ENCODE results near the gene SLC6A8. TPM values are rescaled to one million over a fixed set of nuclear protein-coding genes. Genes with fewer than 3 reads are reported as not detected.
A peak's percentile ranks its signal among the peaks of the same experiment; 100 is the strongest.
"Not testable (repeated sequence)": the region's sequence is repeated elsewhere in the genome, so short reads cannot be mapped to it uniquely, and the experiment has no call there.

SLC6A8 gene
- total RNA-seq, 1 experiment from 2014 or later = 42.0 TPM

DNA sequence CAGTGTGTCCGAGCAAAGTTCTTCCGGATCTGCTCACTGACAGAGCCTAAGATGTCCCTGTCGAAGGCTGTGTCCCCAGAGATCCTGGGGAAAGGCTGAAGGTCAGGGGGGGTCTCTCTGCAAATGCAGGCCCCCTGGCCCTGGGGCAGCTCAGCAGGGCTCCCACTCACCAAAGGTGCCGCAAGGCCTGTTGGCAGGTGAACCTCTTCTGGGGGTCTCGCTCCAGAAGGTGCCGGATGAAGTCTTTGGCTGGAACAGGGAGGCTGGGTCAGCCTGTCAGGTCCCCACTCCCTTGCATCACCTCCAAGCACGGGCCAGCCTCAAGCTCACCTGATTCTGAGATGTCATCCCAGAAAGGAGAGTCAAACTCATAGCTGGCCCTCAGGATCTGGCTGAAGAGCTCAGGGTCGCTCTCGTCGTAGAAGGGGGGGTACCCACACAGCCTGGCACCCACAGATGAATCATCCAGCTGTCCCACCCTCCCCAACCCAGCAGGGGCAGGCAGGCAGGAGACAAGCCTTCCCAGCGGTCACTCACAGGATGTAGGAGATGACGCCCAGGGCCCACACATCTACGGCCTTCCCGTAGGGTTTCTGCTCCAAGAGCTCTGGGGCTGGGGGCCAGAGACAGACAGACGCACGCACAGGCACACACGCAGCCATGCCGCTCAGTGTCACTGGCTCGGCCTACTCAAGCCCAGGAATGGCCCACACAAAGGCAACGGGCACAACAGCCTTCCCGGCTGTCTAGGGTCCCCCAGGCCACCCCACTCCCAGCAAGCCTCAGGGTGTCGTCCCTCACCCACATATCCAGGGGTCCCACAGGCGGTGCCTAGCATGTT is 16.8 kb upstream of the SLC6A8 start:
- no peak for DNase-seq (ENCODE audit: extremely low read depth, low read depth)

DNA sequence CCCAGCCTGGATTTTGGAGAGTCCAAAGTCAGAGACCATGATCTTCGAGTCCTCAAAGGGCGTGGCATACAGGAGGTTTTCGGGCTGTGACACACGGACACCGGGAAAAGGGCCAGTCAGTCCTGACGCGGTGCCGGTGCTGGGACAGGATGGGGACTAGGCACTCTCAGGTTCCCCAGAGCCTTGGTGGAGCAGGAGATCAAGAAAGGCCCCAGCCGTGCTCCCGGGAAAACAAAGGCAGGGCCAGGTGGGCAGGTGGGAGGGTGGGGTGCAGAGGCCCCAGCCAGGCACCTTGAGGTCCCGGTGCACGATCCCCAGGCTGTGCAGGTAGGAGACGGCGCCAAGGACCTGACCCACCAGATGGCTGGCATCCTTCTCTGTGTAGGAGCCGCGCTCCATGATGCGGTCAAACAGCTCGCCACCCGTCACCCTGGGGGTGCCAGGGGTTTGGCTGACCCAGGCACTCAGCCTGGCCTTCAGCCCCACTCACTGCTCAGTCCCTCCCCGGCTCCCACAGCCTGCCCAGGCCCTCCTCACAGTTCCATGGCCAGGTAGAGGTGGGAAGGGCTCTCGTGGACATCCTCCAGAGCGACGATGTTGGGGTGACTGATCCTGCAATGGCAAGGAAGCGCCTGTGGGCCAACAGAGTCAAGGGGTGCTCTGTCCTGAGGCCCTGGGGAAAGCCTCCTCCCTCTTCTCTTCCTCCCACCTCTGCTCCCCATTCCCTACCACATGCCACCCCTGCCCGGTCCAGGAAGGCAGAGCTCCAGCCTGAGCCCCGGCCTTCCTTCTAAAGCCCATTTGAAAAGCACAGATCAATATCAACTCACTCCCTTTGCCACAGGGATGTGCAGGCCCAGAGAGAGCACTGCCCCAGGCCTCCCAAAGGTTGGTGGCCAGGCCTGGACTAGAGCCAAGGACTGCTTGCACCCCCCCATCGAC is 15.9 kb upstream of the SLC6A8 start:
- DNase-seq (ENCODE audit: extremely low read depth, low read depth) = no peak

DNA sequence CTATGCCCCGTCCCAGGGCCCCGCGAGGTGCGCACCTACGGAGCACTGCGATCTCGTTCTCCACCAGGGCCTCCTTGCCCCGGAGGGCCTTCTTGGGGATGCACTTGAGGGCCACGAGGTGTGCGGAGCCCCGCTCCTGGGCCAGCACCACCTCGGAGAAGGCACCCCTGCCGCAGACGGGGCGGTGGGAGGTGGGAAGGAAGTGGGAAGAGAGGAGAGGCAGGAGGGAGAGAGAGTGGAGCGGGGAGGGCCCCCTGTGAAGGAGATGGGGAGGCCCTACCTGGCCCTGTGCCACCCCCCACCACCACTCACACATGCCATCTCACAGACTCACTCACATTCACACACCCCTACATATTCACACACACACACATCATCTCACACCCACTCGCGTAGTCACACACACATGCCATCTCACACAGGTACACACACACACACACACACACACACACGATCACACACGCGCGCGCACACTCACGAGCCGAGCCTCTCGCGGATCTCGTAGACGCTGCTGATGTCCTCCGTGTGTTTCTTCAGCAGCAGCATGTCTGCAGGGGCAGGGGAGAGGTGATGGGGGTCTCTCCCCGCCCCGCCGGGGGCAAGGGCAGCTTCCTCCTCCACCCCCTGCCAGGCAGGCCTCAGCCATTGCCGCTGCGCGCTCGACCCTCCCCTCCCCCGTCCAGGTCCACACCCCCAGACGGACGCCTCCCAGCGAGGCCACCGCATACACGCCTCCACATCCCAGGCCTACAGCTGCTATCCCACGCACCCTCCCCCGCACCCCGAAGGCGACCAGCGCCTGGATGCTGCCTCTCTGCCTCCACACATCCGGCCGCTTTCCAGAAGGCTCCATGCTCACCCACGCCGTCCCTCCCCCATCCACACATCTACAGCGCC is 14.9 kb upstream of the SLC6A8 start:
- no peak for DNase-seq (ENCODE audit: extremely low read depth, low read depth)

DNA sequence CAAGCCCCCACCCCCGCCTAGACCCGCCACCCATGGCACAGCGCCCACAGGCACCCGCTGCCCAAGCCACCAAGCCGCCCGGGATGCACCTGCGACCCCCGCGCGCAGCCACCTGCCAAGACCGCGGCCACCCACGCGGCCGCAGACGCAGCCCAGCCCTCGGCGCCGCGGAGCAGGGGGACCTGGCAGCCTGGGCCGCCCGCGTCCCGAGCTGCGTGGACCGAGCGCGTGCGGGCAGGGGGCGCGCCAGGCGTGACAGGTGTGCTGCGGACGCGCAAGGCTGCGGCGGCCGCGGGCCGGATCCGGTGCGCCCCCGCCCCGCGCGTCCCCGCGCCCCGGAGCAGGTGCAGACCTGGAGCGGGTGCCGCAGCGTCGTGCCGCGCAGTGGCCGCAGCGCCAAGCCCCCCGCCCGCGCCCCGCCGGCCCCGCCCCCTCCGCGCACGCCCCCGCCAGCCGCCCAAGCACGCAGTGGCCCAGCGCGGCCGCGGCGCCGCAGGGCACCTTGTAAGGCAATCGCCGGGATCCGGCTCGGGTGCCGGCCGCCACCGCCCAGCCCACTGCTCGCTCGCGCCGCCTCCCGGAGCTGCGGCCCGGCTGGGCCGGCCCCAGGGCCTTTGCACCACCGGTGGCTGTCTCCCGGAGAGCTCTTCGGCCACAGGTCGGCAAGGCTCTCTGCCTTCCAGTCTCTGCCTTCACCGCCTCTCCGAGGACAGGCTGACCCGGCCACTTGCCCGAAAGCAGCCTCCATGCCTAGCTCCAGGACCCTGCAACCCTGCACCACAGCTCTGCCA is 14.1 kb upstream of the SLC6A8 start, which contains the start of gene PNCK:
Gene PNCK (minus strand): TSS at position 386 of the 791 bp plus-strand sequence. CDS start 737 bp downstream, outside the sequence.
- no peak for DNase-seq (ENCODE audit: extremely low read depth, low read depth)

DNA sequence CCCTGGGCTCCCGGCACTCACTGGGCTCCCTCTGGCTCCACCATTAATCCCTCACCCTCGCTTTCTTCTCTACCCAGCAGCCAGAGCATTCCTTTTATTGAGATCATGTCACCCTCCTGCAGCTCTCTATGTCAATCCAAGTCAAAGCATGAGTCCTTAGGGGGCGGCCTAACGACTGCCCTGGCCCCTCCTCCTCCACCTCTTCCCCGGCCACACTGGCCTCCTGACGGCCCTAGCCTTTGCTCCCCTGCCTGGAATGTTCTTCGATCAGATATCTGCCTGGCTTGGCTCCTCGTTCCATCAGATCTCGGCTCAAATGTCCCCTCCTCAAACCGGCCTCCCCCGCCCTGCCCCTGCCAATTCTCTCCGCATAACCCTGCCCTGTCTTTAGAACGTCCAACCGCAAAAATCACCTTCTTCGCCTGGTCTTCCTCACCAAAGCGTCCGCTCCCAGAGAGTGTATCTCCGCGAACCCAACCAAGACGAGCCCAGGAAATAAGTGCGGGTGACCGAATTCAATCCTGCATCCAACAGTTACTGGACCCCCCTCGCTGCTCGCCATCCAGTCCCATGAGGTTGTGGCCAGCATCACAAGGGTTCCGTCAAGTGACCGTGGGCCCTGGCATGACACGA is 13.4 kb upstream of the SLC6A8 start:
- no peak for DNase-seq (ENCODE audit: extremely low read depth, low read depth)

DNA sequence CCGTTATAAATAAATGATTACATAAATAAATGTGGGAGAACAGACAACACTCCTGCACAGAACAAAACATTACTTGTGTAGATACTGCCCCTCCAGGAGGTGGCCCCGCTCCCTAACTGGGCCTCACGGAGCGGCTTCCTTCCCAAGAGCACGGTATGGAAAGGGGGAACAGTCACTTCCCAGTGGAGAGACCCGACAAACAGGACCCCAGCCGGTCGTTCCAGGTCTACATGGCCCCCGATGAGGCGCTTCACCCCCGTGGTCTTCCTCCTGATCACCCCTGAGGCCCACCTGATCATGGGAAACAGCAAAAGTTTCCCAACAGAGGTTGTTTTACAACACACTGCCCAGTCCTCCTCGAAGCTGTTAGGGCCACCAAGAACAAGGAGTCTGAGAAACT is 6.6 kb upstream of the SLC6A8 start:
- no peak for DNase-seq (ENCODE audit: extremely low read depth, low read depth)

DNA sequence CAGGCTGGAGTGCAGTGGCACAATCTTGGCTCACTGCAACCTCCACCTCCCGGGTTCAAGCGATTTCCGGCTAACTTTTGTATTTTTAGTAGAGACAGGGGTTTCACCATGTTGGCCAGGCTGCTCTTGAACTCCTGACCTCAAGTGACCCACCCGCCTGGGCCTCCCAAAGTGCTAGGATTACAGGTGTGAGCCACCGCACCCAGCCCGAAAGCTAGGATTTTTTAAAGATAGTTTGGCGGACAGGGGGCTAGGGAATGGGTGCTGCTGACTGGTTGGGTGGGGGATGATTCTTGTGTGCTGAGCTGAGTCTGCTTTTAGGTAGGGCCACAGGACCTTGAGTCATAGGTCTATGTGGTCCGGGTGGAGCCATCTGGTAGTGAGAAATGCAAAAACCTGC is 4.2 kb upstream of the SLC6A8 start:
- DNase-seq (ENCODE audit: extremely low read depth, low read depth) = not testable (repeated sequence)

DNA sequence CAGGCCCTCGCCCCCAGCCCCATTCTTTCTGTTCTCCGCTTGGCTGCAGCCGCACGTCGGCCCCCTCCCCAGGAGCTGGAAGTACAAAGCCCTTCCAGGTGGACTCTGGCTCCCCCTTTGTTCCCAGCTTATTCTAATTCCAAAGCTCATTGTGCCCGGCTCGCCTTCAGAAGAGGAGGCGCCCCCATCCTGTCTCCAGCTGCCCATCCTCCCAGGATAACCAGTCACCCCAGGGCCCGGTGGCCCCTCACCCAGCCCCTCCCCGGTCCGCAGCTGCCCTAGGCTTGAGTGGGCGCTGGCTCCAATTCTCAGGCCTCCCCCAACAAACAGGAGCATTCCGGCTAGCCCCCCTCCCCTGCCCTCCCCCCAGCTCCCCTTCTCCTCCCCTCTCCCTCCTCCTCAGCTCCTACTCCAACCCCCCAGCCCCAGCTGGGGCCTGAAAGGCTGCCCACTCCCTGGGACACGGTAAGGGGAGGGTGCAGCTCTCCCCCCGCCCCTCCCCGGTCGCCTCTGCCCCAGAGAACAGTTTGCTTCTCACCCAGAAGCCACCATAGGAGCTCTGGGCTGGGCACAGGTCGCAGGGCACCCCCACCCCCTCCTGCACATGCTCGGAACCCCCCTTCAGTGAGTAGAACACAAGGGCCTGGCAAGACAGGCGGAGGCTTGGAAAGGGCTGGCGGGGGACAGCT is 3.1 kb upstream of the SLC6A8 start:
- DNase-seq (ENCODE audit: extremely low read depth, low read depth) = no peak

DNA sequence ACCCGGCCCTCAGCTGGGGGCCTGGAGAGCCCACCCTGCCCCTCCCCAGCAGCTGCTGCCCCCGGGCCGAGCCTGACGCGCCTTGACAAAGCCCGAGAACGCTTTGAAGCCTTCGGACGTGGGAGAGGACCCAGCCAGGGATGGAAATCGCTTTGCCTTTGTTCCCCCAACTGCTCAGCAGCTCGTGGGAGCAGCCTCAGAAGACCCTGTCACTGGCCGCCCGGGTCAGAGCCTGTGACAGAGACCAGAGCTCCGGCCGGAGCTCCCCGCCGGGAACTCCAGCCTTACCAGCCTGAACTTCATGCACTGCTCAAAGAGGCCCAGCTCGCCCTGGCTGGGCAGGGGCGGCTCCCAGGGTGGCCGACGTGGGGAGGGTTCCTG is 2.6 kb upstream of the SLC6A8 start:
- no peak for DNase-seq (ENCODE audit: extremely low read depth, low read depth)

DNA sequence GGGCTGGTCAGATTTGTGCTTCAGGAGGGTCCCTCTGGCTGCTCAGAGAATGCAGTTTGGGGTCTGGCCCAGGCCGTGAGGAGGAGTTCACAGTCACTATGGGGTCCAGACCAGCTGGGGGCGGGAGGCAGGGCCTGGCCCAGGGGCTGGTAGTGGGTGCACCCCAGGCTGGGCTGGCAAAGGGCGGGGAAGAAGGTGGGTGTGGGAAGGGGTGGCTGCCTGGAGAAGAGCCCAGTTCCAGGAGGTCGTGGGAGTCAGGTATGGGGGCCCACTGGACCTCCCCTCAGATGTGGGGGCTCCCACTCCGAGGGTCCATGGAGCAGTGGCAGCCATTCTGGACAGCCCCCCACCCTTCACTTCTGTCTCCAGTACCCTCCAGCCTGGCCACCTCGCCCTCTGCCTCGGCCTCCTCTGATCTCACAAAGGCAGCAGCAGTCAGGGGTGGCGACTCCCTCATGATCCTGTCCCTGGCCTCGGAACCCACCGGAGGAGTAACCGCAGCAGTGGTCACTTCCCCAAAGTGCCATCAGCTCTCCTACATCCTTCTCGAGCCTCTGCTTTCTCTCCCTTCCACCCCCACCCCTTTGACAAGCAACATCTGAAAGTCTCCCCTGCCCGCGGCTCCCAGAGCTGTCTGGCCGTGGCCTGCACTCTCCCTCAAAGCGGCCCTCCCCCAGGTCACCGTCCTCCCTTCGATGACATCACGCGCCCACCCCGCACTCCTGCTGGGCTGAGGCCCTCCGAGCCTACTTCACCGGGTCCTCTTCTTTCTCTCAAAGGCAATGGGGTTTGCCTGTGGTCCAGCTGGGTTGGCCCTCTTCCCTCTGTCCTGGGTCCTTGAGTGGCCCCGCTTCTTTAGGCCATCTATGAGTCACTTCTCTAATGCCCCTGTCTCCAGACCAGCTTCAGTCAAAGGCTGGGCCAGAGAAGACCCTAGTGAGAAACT is 1.7 kb upstream of the SLC6A8 start:
- DNase-seq (ENCODE audit: extremely low read depth, low read depth) = no peak

DNA sequence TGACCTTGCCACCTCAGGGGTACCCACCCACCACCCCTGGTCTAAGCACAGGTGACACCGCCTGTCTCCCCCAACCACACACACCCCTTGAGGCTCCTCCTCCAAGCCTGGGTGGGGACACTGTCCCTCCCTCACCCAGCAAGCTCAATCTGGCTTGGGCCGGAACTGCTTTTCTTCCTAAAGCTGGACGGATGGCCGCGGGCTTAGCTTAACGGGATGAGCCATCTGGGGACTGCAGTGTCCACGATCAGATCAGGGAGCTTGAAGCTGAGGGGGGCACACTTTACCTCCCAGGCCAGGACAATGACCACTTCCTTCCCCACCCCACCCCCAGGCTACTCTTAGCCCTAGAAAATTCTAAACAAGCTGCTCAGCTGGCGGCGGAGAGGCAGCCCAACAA is 1.0 kb upstream of the SLC6A8 start:
- no peak for DNase-seq (ENCODE audit: extremely low read depth, low read depth)

DNA sequence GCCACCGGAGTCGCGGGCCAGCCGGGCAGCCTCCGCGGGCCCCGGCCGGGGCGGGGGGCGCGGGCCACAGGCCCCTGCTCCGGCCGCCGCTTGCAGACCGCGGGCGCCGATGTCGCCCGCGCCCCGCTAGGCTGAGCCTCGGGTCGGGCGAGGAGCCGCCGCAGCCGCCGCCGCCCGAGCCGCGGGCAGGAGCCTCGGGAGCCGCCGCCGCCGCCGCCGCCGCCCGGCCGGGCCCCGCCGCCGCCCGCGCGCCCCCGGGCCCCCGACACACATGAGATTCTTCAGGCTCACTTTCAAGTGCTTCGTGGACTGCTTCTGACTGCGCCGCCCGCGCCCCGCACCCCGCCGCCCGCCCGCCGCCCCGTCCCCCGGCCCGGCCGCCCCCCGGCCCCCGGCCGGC is 345 bp downstream of the SLC6A8 start:
- no peak for DNase-seq (ENCODE audit: extremely low read depth, low read depth)

DNA sequence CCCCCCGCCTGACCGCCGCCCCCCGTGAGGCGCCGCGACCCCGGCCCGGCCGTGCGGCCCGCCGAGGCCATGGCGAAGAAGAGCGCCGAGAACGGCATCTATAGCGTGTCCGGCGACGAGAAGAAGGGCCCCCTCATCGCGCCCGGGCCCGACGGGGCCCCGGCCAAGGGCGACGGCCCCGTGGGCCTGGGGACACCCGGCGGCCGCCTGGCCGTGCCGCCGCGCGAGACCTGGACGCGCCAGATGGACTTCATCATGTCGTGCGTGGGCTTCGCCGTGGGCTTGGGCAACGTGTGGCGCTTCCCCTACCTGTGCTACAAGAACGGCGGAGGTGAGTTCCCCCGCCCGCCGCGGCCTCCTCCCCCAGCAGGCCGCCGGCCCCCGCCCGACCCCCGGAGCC is 780 bp downstream of the SLC6A8 start:
- DNase-seq (ENCODE audit: extremely low read depth, low read depth) = no peak

DNA sequence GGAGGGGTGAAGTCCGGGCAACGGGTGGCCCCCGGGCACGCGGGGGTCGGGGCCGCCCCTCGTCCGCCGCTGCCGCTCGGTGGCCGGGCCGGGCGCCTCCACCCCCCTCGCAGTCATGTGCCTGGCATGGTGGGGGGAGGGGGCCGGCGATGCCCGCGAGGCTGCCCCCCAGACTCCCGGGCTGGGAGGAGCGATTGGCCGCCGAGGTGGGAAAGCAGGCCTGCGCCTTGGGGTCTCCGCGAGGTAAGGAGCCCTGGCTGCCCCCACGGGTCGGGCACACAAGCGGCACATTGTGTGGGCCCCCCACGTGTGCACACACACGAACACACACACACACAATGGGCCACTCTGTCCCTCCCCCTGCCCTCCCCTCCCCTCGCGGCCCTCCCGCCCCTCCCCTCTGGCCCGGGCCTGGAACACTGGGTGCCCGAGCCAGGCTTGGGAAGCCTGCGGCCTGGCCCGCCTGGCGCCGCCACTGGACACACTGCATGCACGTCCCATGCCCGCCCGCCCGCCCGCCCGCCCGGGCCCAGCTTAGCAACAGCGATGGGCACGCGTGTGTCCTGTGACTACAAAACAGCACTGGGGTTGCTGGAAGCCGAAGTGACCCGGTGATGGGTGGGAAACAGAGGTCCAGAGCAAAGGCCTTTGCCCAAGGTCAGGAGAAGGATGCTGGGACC is 1.3 kb downstream of the SLC6A8 start:
- DNase-seq (ENCODE audit: extremely low read depth, low read depth) = peak; percentile 22

DNA sequence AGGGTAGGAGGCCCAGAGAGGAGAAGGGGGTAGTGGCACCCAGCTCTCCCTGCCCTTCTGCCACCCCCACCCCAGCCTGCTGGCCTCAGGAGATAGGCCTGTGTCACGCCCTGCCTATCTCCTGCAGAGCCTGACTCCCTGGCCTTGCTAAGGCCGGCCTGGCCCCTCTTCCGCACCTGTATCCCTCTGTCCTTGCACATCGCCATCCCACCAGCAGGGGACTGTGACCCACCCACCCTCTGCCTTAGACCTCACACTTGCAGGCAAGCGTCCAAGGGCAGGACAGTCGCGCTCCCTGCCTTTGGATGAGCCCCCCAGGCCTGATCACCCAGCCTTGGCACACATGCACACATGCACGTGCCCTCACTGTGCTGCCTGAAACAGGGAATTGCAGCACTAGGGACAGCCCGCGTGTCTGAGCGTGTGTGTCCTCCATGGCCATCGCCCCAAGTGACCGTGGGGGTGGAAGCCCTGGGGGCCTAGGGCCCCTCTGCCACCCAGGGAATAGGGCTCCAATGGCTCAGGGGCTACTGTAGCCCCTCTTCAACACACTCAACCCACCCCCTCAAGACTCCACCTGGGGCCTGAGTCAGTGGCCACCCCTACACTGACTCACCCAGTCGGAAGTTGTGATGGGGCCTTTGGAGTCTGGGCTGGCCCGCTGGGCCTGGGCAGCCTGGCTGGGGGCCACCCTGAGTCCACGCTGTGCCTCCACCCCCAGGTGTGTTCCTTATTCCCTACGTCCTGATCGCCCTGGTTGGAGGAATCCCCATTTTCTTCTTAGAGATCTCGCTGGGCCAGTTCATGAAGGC is 2.1 kb downstream of the SLC6A8 start:
- no peak for DNase-seq (ENCODE audit: extremely low read depth, low read depth)

DNA sequence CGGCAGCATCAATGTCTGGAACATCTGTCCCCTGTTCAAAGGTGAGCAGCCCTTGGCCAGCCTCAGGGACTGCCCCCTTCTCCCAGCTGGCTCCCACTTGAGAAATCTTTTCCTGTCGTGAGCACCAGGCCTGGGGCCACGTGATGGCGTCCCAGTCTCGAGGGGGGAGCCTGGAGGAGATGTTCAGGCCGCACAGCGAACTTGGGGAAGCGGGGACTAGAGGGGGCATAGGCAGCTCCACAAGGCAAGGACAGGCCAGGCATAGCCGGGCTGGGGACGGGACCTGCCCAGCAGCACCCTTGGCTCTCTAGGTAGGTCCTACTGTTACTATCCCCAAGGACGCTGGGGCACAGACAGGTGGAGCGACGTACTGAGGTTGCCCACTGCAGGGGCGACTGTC is 2.7 kb downstream of the SLC6A8 start:
- DNase-seq (ENCODE audit: extremely low read depth, low read depth) = no peak
